OCI-LY3 (cell line): Measurements from ENCODE around the gene PLVAP.

Source experiments
- EZH2phosphoT487 ChIP-seq: fragments of 200-600 bp; shearing (Covaris generic); IDR thresholded peaks from 2 replicates; pipeline ENCODE4 v1.6.1; 2018; ENCODE audit warnings: antibody characterized with exemption, mixed run types, low read depth
- TF ChIP-seq, protein P1 (sequence below): fragments of 200-600, 300-600 bp; sonication (generic); IDR thresholded peaks from 2 replicates; pipeline ENCODE4 v1.5.1; 2014; ENCODE audit warnings: antibody characterized with exemption, low read length, low read depth

DNA sequence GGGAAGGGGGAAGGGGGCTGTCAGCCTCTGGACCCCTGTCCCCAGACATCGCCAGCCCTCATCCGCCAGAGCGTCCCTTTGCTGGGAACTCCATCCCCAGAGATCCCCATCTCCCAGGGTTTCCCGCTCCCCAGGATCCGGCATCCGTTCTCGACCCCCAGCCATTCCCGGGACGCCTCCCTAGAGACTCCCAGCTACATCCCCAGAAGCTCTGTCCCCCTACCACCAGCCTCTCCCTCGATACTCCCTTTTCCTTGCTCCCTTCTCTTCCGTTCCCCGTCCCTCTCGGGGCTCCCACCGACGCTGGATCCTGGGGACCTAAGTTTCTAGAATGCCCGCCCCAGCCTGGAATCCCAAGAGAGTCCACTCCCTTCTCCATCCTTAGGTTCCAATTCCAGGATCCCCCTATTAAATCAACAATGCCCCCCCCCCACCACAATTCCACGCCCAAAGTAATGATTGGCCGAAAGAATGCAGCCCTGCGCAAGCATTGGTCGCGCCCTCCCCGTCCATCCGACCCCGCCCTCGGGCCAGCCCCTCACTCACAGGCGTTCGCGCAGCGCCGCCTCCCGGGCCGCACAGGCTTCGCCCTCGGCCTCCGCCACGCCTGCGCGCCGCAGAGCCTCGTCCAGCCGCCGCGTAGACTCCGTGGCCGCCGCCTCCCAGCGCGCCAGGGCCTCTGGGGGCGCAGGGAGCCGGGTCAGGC lies 13.7 kb upstream of the PLVAP start:
- TF ChIP-seq, protein P1, sequence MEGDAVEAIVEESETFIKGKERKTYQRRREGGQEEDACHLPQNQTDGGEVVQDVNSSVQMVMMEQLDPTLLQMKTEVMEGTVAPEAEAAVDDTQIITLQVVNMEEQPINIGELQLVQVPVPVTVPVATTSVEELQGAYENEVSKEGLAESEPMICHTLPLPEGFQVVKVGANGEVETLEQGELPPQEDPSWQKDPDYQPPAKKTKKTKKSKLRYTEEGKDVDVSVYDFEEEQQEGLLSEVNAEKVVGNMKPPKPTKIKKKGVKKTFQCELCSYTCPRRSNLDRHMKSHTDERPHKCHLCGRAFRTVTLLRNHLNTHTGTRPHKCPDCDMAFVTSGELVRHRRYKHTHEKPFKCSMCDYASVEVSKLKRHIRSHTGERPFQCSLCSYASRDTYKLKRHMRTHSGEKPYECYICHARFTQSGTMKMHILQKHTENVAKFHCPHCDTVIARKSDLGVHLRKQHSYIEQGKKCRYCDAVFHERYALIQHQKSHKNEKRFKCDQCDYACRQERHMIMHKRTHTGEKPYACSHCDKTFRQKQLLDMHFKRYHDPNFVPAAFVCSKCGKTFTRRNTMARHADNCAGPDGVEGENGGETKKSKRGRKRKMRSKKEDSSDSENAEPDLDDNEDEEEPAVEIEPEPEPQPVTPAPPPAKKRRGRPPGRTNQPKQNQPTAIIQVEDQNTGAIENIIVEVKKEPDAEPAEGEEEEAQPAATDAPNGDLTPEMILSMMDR = peak; percentile 51
- TF ChIP-seq EZH2phosphoT487 = no peak
